Mucosa of descending colon (tissue), 3 donors: ENCODE measurements around the gene TSN. TPM values are rescaled to one million over a fixed set of nuclear protein-coding genes. Genes with fewer than 3 reads are reported as not detected.

Source experiments
- ATAC-seq: fragments of 200-7000 bp; cut with Tn5 transposase; one replicate; pipeline ENCODE4 v1.9.1; 2020; ENCODE audit warnings: mild to moderate bottlenecking, moderate library complexity
- DNase-seq, 3 donors: peaks; one replicate each; pipeline ENCODE4 v3.0.0-alpha.2; 2020
- H3K36me3 ChIP-seq: fragments of 200-600 bp; one replicate; pipeline ENCODE4 v1.8.0; 2021; ENCODE audit warnings: low read depth, mild to moderate bottlenecking
- H3K4me1 ChIP-seq: fragments of 200-600 bp; one replicate; pipeline ENCODE4 v1.8.0; 2021; ENCODE audit warnings: low read depth, mild to moderate bottlenecking
- H3K4me3 ChIP-seq: fragments of 200-600 bp; one replicate; pipeline ENCODE4 v1.8.0; 2021; ENCODE audit warnings: mild to moderate bottlenecking
- H3K9me3 ChIP-seq: fragments of 200-600 bp; one replicate; pipeline ENCODE4 v1.8.0; 2021; ENCODE audit warnings: mild to moderate bottlenecking
- intact Hi-C, 2 donors: fragments of 100-400 bp; cut with DNase I in 1 of 2; cut with micrococcal nuclease in 1 of 2; formaldehyde crosslinking; loops; one replicate each; pipeline versions ENCODE4 v1.11.0 to v1.11.1; 2022; cut with DNase I, micrococcal nuclease
- total RNA-seq, 3 donors: library from RNA; stranded (reverse); fragmentation: NEBNext Ultra II Directional in 2 of 3; extraction: Animal tissue kit (Norgen Biotek cat#: 25700) in 2 of 3; gene quantifications; one replicate each; pipeline versions ENCODE4 v1.2.1 to v1.2.4, GENCODE V29; 2021 to 2023
- TF ChIP-seq, protein P1 (sequence below): fragments of 200-600 bp; IDR thresholded peaks from one replicate; pipeline ENCODE4 v1.8.0; 2022; ENCODE audit warnings: antibody characterized with exemption, mild to moderate bottlenecking
- donor health status: DM: no; HTN: no; CAD: no; lungs with moderate emphysema.
- donor health status: DM: no; HTN: no; CAD: no.
- donor health status: DM: no; HTN: yes; CAD: no.

The TSN gene
- total RNA-seq, 3 donors from 2014 or later, result 45.9 to 52.4 (median 47.3) TPM

DNA sequence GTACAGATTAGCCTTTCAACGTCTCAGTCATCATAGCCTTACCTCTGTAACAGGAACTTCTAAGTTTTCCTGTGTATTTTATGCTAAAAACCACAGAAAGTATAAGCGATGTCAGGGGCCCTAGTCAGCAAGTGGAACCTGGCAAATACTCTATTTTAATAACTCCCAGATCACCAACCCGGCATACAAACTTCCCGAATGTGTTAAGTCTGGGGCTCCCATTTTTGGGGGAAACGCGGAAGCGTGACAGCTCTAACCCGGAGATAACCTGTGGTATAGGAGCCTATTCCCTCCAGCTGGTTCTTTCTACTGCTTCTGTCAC is 19.4 kb upstream of the TSN start:
- ATAC-seq (no peak), DNase-seq (no peak)
- intact Hi-C loops, result no loop called here
- TF ChIP-seq, protein P1, sequence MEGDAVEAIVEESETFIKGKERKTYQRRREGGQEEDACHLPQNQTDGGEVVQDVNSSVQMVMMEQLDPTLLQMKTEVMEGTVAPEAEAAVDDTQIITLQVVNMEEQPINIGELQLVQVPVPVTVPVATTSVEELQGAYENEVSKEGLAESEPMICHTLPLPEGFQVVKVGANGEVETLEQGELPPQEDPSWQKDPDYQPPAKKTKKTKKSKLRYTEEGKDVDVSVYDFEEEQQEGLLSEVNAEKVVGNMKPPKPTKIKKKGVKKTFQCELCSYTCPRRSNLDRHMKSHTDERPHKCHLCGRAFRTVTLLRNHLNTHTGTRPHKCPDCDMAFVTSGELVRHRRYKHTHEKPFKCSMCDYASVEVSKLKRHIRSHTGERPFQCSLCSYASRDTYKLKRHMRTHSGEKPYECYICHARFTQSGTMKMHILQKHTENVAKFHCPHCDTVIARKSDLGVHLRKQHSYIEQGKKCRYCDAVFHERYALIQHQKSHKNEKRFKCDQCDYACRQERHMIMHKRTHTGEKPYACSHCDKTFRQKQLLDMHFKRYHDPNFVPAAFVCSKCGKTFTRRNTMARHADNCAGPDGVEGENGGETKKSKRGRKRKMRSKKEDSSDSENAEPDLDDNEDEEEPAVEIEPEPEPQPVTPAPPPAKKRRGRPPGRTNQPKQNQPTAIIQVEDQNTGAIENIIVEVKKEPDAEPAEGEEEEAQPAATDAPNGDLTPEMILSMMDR, result no peak
- Histone ChIP-seq H3K36me3 (peaks cover 5% of the 10 kb centered on the region), H3K4me3 (peak overlapping the region; percentile 90), H3K9me3 (no peaks in the 10 kb centered on the region), H3K4me1 (peaks cover 10% of the 10 kb centered on the region)

DNA sequence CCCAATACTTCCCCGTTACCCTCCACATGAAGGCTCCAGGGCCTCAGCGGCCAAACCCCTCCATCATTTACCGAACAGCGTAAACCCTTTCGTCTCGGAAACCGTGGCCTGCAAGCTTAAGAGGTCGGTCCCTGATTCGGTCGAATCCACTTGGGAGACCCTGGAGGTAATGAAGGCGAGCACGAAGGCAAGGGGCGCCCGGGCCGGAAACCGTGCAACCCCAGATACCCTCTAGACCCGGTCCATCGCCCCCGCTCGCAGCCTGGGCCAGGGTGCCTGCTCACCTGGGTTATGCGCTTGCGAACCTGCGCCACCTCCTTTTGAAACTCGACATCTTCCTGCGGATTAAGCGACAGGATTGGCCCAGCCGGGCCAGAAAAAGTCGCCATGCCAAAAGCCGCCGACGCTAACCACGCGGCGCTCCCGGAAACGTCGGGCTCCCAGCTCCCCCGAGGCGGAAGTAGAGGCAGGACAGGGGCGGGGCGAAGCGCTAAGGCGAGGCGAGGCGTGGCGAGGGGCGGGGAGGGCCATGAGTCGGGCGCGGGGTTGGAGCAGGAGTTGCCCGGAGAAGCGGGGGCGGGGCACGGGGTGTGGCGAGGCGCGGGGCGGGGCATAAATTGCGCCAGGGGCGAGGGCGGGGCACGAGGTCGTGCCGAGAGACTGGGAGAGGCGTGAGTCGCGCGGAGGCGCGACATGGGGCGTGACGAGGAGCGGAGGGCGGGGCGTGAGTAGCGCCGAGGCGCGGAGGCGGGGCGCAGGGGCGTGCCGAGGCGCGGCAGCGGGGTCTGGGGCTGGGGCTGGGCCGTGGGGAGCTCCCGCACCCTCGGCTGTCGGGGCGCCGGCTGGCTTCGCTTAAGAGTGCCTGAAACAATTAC is 18.8 kb upstream of the TSN start, which contains the start of gene NIFK:
Gene NIFK (minus strand): TSS at position 414 of the 875 bp plus-strand sequence. CDS start 25 bp downstream, at position 389.
- peak within 1 kb of the TSS; percentile 90 for H3K4me3 ChIP-seq
- TF ChIP-seq, protein P1, result no peak
- ATAC-seq (peak; percentile 98), DNase-seq (peak; percentile 100)
- H3K36me3 ChIP-seq, result peaks cover 5% of the 10 kb centered on the region
- peaks cover 10% of the 10 kb centered on the region for H3K4me1 ChIP-seq
- intact Hi-C loops, result no loop called here
- no peaks in the 10 kb centered on the region for H3K9me3 ChIP-seq

DNA sequence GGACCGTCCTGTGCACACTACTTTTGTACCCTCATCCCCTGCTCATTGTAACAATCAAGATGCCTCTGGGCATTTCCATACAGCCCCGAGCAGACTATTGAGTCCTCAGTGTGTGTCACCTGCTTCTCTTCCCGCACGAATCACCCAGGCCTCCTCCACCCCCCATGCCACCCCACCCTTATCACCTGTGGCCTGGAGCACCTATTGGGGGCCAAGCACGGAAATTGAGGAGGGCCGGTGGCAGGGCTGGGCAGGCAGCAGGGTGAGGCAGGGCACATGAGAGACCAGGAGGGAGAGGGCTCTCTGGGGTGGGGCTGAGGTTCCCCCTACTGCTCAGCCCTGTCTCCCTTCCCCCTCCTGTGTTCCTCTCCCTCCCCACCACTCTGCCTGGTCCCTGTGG is 14.5 kb upstream of the TSN start:
- no peak for DNase-seq
- H3K9me3 ChIP-seq, result no peaks in the 10 kb centered on the region
- H3K36me3 ChIP-seq, result no peaks in the 10 kb centered on the region
- intact Hi-C loops, result no loop called here
- H3K4me1 ChIP-seq, result no peaks in the 10 kb centered on the region
- no peak overlapping the region for H3K4me3 ChIP-seq
- no peak for ATAC-seq
- TF ChIP-seq, protein P1, result no peak

- intact Hi-C loops, result no loop called here
- DNase-seq (no peak), ATAC-seq (no peak)
- Histone ChIP-seq H3K36me3 (no peaks in the 10 kb centered on the region), H3K9me3 (no peaks in the 10 kb centered on the region), H3K4me3 (no peak overlapping the region), H3K4me1 (no peaks in the 10 kb centered on the region)
- TF ChIP-seq, protein P1, result no peak
Measured at GRCh38 chr2:121741450-121741849, 14.0 kb upstream of the TSN start.

- intact Hi-C loops, result no loop called here
- no peaks in the 10 kb centered on the region for H3K9me3 ChIP-seq
- ATAC-seq (no peak), DNase-seq (no peak)
- H3K36me3 ChIP-seq, result no peaks in the 10 kb centered on the region
- H3K4me3 ChIP-seq, result no peak overlapping the region
- TF ChIP-seq, protein P1, result no peak
- no peaks in the 10 kb centered on the region for H3K4me1 ChIP-seq
Measured at GRCh38 chr2:121746071-121746578, 9.3 kb upstream of the TSN start.
